GM12875 (cell line): ENCODE data around the gene PLPPR4.

ENCODE experiments used
- H3K4me3 ChIP-seq: one replicate; pipeline ENCODE4 v1.5.1; 2011; ENCODE audit warnings: low read depth, low read length, control low read depth
- TF ChIP-seq, protein P1 (sequence below): IDR thresholded peaks from 2 replicates; pipeline ENCODE4 v1.5.1; 2011; ENCODE audit warnings: low read depth, mild to moderate bottlenecking, control low read depth, inconsistent platforms, low read length, moderate library complexity, borderline replicate concordance; ENCODE audit not compliant: insufficient read depth

PLPPR4 gene

DNA sequence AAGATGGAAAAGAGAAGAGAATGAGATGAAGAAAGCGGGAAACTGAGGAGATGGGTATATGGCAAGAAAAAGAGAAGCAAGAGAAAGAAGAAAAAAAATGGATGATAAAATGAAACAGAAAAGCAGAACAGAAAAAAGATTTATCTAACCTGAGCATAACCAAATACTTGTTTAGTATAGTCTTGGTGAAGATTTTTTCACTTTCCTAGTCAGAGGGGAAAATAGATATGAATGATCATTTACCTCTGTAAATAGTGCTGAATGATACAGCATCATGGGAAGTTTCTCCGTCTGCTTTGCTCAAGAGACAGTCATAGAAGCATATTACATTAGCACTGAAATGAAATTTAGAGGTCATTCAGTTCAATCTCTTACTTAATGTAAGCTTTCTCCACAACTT lies 36.1 kb upstream of the PLPPR4 start:
- TF ChIP-seq, protein P1, sequence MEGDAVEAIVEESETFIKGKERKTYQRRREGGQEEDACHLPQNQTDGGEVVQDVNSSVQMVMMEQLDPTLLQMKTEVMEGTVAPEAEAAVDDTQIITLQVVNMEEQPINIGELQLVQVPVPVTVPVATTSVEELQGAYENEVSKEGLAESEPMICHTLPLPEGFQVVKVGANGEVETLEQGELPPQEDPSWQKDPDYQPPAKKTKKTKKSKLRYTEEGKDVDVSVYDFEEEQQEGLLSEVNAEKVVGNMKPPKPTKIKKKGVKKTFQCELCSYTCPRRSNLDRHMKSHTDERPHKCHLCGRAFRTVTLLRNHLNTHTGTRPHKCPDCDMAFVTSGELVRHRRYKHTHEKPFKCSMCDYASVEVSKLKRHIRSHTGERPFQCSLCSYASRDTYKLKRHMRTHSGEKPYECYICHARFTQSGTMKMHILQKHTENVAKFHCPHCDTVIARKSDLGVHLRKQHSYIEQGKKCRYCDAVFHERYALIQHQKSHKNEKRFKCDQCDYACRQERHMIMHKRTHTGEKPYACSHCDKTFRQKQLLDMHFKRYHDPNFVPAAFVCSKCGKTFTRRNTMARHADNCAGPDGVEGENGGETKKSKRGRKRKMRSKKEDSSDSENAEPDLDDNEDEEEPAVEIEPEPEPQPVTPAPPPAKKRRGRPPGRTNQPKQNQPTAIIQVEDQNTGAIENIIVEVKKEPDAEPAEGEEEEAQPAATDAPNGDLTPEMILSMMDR = no peak

DNA sequence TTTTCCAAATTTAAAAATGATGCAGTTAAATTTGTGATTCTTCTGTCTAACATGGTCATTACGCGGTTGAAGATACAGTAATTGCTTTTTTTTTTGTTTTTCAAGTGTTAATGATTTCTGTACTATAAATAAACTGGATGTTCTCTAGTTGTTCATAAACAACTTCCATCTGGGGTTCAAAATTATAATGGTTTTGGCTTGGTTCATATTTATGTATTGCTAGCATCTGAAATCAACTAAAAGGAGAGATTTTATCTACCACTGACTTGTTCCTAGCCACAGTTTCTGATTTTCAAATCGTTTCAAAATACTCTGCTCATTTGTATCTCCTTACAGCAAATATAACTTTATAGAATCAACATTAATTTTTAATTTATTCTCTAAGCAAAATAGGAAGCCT lies 35.2 kb upstream of the PLPPR4 start:
- no peak overlapping the region for H3K4me3 ChIP-seq
- TF ChIP-seq, protein P1 = no peak

More for the DNA sequence above, 36.1 kb upstream of the PLPPR4 start:
- H3K4me3 ChIP-seq = no peak overlapping the region

DNA sequence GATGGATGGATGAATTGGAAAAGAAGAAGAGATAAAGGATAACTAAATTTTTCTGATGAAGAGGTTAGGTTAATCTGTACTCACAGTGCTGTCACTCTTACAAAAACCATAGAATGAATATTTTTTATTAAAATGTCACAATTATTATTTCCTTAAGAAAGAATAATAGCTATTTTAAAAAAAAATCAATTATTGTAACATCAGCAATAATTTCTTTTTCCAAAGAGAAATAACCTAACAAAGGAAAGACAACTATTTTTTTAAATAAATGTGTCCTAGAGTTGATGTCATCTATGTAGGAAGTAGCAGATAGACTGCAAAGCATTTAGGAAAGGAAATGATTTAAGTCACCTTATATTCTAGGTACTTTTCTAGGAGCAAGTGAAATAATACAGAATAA lies 33.6 kb upstream of the PLPPR4 start:
- TF ChIP-seq, protein P1 = no peak
- no peak overlapping the region for H3K4me3 ChIP-seq

- no peak overlapping the region for H3K4me3 ChIP-seq
- TF ChIP-seq, protein P1 = no peak
Measured at GRCh38 chr1:99232172-99232571, 32.1 kb upstream of the PLPPR4 start.

GRCh38 chr1:99233446-99233845 lies 30.8 kb upstream of the PLPPR4 start:
- TF ChIP-seq, protein P1 = no peak
- no peak overlapping the region for H3K4me3 ChIP-seq

- TF ChIP-seq, protein P1 = no peak
- no peak overlapping the region for H3K4me3 ChIP-seq
Measured at GRCh38 chr1:99236756-99237155, 27.5 kb upstream of the PLPPR4 start.

GRCh38 chr1:99239690-99240089 lies 24.6 kb upstream of the PLPPR4 start:
- H3K4me3 ChIP-seq = no peak overlapping the region
- TF ChIP-seq, protein P1 = no peak
